IMR-90 (cell line): ENCODE measurements around the gene MYO1C. TPM values are rescaled to one million over a fixed set of nuclear protein-coding genes. Genes with fewer than 3 reads are reported as not detected.

Experiments used
- ATAC-seq: fragments of 200-7000 bp; cut with Tn5 transposase; 2 replicates; pipeline ENCODE4 v1.9.1; 2020; ENCODE audit warnings: low read depth, mild to moderate bottlenecking, moderate library complexity
- BruUV-seq: library from RNA; stranded (reverse); fragments of 400-500 nt; replicated peaks from 2 replicates; lab custom pipeline; 2021; lab: Mats Ljungman, UMichigan
- CTCF ChIA-PET: fragments of 300-600 bp; formaldehyde crosslinking; extraction: SDS; loops from one replicate; lab custom pipeline; 2021; ENCODE audit warnings: antibody characterized with exemption; lab: Yijun Ruan, JAX
- POLR2A ChIA-PET: fragments of 300-600 bp; sonication (Branson Sonifier 250); formaldehyde crosslinking; loops from one replicate; lab custom pipeline; 2022; ENCODE audit warnings: antibody characterized with exemption; ENCODE audit not compliant: unreplicated experiment; lab: Charles Lee
- DNase-seq: peaks from one replicate; pipeline ENCODE4 v3.0.0; 2013
- H2AFZ ChIP-seq: replicated peaks from 2 replicates; pipeline ENCODE3; 2013; ENCODE audit warnings: low read length, mild to moderate bottlenecking; ENCODE audit not compliant: poor library complexity
- H2AK5ac ChIP-seq: 2 replicates; pipeline ENCODE4 v1.6.1; 2013; ENCODE audit warnings: low read depth, low read length, inconsistent platforms
- H2AK9ac ChIP-seq: replicated peaks from 2 replicates; pipeline ENCODE3; 2013; ENCODE audit warnings: mild to moderate bottlenecking, low read depth, low read length, moderate library complexity; ENCODE audit not compliant: poor library complexity
- H2BK120ac ChIP-seq: 2 replicates; pipeline ENCODE4 v1.6.1; 2013; ENCODE audit warnings: low read depth, low read length, inconsistent platforms
- H2BK15ac ChIP-seq: 3 replicates; pipeline ENCODE4 v1.6.1; 2013; ENCODE audit warnings: low read depth, low read length, inconsistent platforms
- H2BK20ac ChIP-seq: 2 replicates; pipeline ENCODE4 v1.6.1; 2013; ENCODE audit warnings: low read depth, mild to moderate bottlenecking, inconsistent platforms, low read length, moderate library complexity
- H2BK5ac ChIP-seq: 2 replicates; pipeline ENCODE4 v1.6.1; 2013; ENCODE audit warnings: mild to moderate bottlenecking, low read depth, low read length, inconsistent platforms; ENCODE audit not compliant: poor library complexity, severe bottlenecking
- H3K14ac ChIP-seq: replicated peaks from 2 replicates; pipeline ENCODE4 v1.6.1; 2013; ENCODE audit warnings: low read depth, low read length, inconsistent platforms
- H3K18ac ChIP-seq: 2 replicates; pipeline ENCODE4 v1.6.1; 2013; ENCODE audit warnings: low read depth, low read length, control low read depth
- H3K23ac ChIP-seq: 2 replicates; pipeline ENCODE4 v1.6.1; 2013; ENCODE audit warnings: low read depth, low read length, inconsistent platforms
- H3K27ac ChIP-seq: 2 replicates; pipeline ENCODE4 v1.5.1; 2013; ENCODE audit warnings: mild to moderate bottlenecking, control low read depth, low read length; ENCODE audit not compliant: insufficient read depth
- H3K27me3 ChIP-seq: 2 replicates; pipeline ENCODE4 v1.6.1; 2013; ENCODE audit warnings: low read length; ENCODE audit not compliant: control insufficient read depth, insufficient read depth
- H3K36me3 ChIP-seq: 2 replicates; pipeline ENCODE4 v1.6.1; 2013; ENCODE audit warnings: low read length, mixed read lengths; ENCODE audit not compliant: control insufficient read depth, insufficient read depth
- H3K4ac ChIP-seq: 2 replicates; pipeline ENCODE4 v1.6.1; 2013; ENCODE audit warnings: low read depth, low read length, inconsistent platforms
- H3K4me1 ChIP-seq: 2 replicates; pipeline ENCODE4 v1.6.1; 2013; ENCODE audit warnings: low read length, mixed read lengths; ENCODE audit not compliant: control insufficient read depth, insufficient read depth
- H3K4me2 ChIP-seq: 2 replicates; pipeline ENCODE4 v1.6.1; 2013; ENCODE audit warnings: low read depth, mild to moderate bottlenecking, control low read depth, low read length, moderate library complexity
- H3K4me3 ChIP-seq: 2 replicates; pipeline ENCODE4 v1.5.1; 2013; ENCODE audit warnings: low read depth, mild to moderate bottlenecking, control low read depth, low read length, moderate library complexity; ENCODE audit not compliant: insufficient read depth
- H3K56ac ChIP-seq: 2 replicates; pipeline ENCODE4 v1.6.1; 2013; ENCODE audit warnings: low read length, inconsistent platforms; ENCODE audit not compliant: insufficient read depth; ENCODE audit errors: extremely low read depth
- H3K79me1 ChIP-seq, 2 experiments: 2 replicates each; pipeline ENCODE4 v1.6.1; 2013; ENCODE audit warnings: low read length in 2 of 2, inconsistent platforms in 1 of 2, low read depth in 1 of 2
- H3K9ac ChIP-seq: 2 replicates; pipeline ENCODE4 v1.6.1; 2013; ENCODE audit warnings: low read depth, low read length, control low read depth
- H3K9me1 ChIP-seq: 2 replicates; pipeline ENCODE4 v1.6.1; 2013; ENCODE audit warnings: low read length, inconsistent platforms; ENCODE audit not compliant: insufficient read depth
- H3K9me3 ChIP-seq: 2 replicates; pipeline ENCODE4 v1.6.1; 2013; ENCODE audit warnings: low read length; ENCODE audit not compliant: control insufficient read depth, insufficient read depth
- H4K20me1 ChIP-seq: 2 replicates; pipeline ENCODE4 v1.6.1; 2013; ENCODE audit warnings: low read length, inconsistent platforms; ENCODE audit not compliant: insufficient read depth
- H4K5ac ChIP-seq: 2 replicates; pipeline ENCODE4 v1.6.1; 2013; ENCODE audit warnings: mild to moderate bottlenecking, low read depth, low read length, control low read depth
- H4K8ac ChIP-seq, 2 experiments: 2 replicates each; pipeline ENCODE4 v1.6.1; 2013; ENCODE audit warnings: low read depth in 2 of 2, low read length in 2 of 2, control low read depth in 1 of 2, inconsistent platforms in 1 of 2
- H4K91ac ChIP-seq: 2 replicates; pipeline ENCODE4 v1.6.1; 2013; ENCODE audit warnings: low read depth, low read length, inconsistent platforms; ENCODE audit not compliant: insufficient read depth
- BHLHE40 ChIP-seq: fragments of 150-350 bp; IDR thresholded peaks from 2 replicates; pipeline ENCODE4 v1.6.1; 2016; ENCODE audit warnings: mild to moderate bottlenecking, low read depth, low read length
- CHD1 ChIP-seq: IDR thresholded peaks from 2 replicates; pipeline ENCODE4 v1.6.1; 2012; ENCODE audit warnings: low read depth, low read length, improper control_type of control experiment
- RFX5 ChIP-seq: IDR thresholded peaks from 2 replicates; pipeline ENCODE4 v1.8.0; 2012; ENCODE audit warnings: low read depth, mild to moderate bottlenecking, low read length, moderate library complexity
- WGBS, 2 experiments: methylation state at CpG; one replicate each; pipeline versions ENCODE4 v1.1.5 to v1.1.7; 2013; ENCODE audit warnings: missing lambda C conversion rate in 2 of 2; ENCODE audit not compliant: insufficient read length in 1 of 2; ENCODE audit errors: extremely low coverage in 2 of 2; 5-methylcytosine and 5-hydroxymethylcytosine counted together
- dilution Hi-C: fragments of 300-500 bp; cut with HindIII; formaldehyde crosslinking; loops from one replicate; pipeline ENCODE4 v1.14.3; 2018; ENCODE audit warnings: low sequenced_read_pairs; ENCODE audit not compliant: unreplicated experiment
- in situ Hi-C: fragments of 300-500 bp; cut with MboI; formaldehyde crosslinking; loops from 3 replicates; pipeline ENCODE4 v1.14.3; 2019; ENCODE audit warnings: low sequenced_read_pairs, inconsistent platforms, mixed read lengths
- intact Hi-C: fragments of 100-400 bp; cut with micrococcal nuclease; formaldehyde crosslinking; loops from 2 replicates; pipeline ENCODE4 v1.10.0; 2022
- polyA plus RNA-seq, 3 experiments: library from polyadenylated mRNA; depleted of rRNA; stranded (reverse); fragments of >200 nt; gene quantifications; 2 replicates each; pipeline ENCODE4 v1.2.3, GENCODE V29; 2012; ENCODE audit warnings: low replicate concordance in 1 of 3
- total RNA-seq: library from RNA; depleted of rRNA; stranded (reverse); fragments of >200 nt; gene quantifications from 2 replicates; pipeline ENCODE4 v1.2.3, GENCODE V29; 2012

The MYO1C gene
- total and polyA plus RNA-seq, 2 of the 4 experiments (the other 2 are of a cell fraction) = 162 to 196 TPM

- H3K27ac ChIP-seq = no peak overlapping the region
- no peak overlapping the region for H2BK20ac ChIP-seq
- no peak overlapping the region for H4K8ac ChIP-seq
- H3K14ac ChIP-seq = no peak overlapping the region
- H2BK120ac ChIP-seq = no peak overlapping the region
- no peak overlapping the region for H2BK5ac ChIP-seq
- H3K9me3 ChIP-seq = no peaks in the 10 kb centered on the region
- H4K20me1 ChIP-seq = 0 out of 2 replicates have a peak, but pooled peaks cover 3% of the 10 kb centered on the region
- intact Hi-C loops (no loop called here), dilution Hi-C loops (no loop called here), in situ Hi-C loops (no loop called here)
- no peak overlapping the region for H2BK15ac ChIP-seq
- no peak overlapping the region for H3K4me2 ChIP-seq
- peaks cover 2% of the 10 kb centered on the region; the same call in 1 of the 2 replicates for H3K4me1 ChIP-seq
- BruUV-seq = no TSS peak
- H3K9me1 ChIP-seq = peaks cover 5% of the 10 kb centered on the region; the same call in 1 of the 2 replicates
- H3K36me3 ChIP-seq = peaks cover 14% of the 10 kb centered on the region
- H4K91ac ChIP-seq = no peak overlapping the region
- H4K5ac ChIP-seq = no peak overlapping the region
- H3K23ac ChIP-seq = no peak overlapping the region
- ATAC-seq (no peak), DNase-seq (no peak)
- H3K9ac ChIP-seq = no peak overlapping the region
- no peaks in the 10 kb centered on the region for H3K27me3 ChIP-seq
- ChIA-PET POLR2A (no interaction called here), CTCF (interaction anchor here (1.0 kb wide), 1 partner anchor 18 kb away, joined by 4 read pairs; the partner anchor contains the start of gene INPP5K)
- no peak overlapping the region for H3K4me3 ChIP-seq
- H2AFZ ChIP-seq = no peak overlapping the region
- no CpG with 5 or more reads among the region's 2 CpGs for WGBS, 2 experiments
- H3K79me1 ChIP-seq = 0 out of 4 replicates have a peak, but pooled peaks cover 0 to 5% of the 10 kb centered on the region in 2 experiments
- H3K4ac ChIP-seq = no peak overlapping the region
- H3K18ac ChIP-seq = no peak overlapping the region
- no peak overlapping the region for H3K56ac ChIP-seq
- TF ChIP-seq CHD1 (no peak), BHLHE40 (no peak), RFX5 (no peak)
- no peak overlapping the region for H2AK9ac ChIP-seq
- no peak overlapping the region for H2AK5ac ChIP-seq
These were observed 5.7 kb upstream of the MYO1C start for GRCh38 chr17:1498233-1498632.
